ENCODE measurements around the gene C6orf132.

C6orf132 gene

DNA sequence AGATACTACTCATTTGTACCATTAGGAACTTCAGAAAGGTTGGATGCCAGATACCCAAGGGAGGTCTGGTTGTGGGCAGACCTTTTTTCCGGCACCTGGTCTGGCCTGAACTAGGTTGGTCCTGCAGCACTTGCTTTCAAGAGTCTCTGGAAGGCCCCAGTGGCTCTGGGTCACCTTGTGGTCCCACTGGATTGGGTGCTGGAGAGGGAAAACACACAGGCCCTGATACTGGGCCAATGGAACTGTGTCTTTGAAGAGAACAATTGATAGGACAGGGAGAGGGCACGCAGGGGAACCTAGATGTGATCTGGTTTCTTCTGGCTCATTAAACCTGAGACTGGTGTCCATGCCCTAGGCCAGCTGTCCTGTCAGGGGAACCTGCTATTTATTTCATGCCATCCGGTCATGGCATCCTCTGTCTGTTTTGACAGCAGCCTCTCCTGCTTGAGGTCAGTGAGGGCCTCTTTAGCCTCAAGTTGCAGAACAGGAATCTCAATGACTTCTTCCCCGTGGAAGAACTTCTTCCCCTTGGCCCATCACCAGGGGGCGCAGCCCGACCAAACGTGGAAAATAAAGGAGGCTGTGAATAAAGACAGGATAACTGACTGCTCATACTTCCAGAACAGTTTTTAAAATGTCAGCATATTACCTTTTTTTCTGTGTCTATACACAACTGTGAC is 67.1 kb downstream of the C6orf132 start:
- peak; percentile 30 to 50 for DNase-seq (ENCODE audit: low read depth in 2 of 2)

GRCh38 chr6:42073287-42073686 is 69.1 kb downstream of the C6orf132 start:
- DNase-seq (ENCODE audit: low read depth in 2 of 2) = no peak

DNA sequence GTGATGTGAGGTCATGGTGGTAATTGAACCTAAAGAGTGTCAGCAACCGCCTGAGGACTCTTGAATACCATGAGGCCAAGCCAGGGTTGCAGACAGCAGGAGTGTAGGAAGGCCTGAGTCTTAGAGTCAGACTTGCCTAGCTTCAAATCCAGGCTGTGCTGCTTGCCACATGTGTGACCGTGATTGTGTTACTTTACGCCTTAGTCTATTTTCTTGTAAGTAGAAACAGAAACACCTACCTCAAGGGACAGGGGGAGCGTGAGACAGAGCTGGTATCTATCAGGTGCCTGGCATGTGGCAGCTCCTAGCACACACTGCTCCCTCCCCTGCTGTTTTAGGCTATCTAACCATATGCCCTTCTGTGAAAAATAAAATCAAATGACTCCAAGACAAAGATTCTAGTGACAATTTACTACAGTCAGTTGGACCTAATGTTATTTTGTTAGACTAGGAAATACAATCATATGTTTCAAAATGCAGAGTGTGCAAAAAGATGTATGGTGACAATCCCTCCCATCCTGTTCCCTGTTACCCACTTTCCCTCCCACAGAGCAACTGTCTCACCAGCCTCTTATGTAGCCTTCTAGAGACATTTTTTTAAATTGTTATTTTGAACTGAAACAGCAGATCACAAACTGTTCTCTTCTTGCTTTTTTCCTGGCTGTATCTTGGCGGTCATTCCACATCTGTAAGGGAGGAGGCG is 70.4 kb downstream of the C6orf132 start:
- DNase-seq (ENCODE audit: low read depth in 2 of 2) = no peak

GRCh38 chr6:42068872-42069522 is 73.4 kb downstream of the C6orf132 start:
- DNase-seq (ENCODE audit: low read depth in 2 of 2) = no peak

GRCh38 chr6:42068173-42068572 is 74.2 kb downstream of the C6orf132 start:
- no peak for DNase-seq (ENCODE audit: low read depth in 2 of 2)

GRCh38 chr6:42066156-42066675 is 76.2 kb downstream of the C6orf132 start:
- no peak for DNase-seq (ENCODE audit: low read depth in 2 of 2)

DNA sequence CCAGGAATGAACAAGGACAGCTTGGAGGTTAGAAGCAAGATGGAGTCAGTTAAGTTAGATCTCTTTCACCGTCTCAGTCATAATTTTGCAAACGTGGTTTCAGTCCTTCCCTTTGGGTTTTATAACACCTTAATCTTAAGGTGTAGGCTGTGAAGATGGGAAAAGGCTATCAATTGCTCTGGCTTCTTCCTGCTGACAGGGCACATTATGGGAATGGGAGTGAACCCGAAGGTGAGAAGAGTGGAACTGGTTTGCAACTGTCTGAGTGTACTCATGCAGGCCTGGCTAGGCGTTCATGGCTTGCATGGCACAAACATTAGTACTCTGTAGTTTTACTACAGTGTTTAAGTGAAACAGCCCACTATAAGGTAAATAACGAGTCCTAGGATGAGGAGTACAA is 82.7 kb downstream of the C6orf132 start:
- no peak for DNase-seq (ENCODE audit: low read depth in 2 of 2)

DNA sequence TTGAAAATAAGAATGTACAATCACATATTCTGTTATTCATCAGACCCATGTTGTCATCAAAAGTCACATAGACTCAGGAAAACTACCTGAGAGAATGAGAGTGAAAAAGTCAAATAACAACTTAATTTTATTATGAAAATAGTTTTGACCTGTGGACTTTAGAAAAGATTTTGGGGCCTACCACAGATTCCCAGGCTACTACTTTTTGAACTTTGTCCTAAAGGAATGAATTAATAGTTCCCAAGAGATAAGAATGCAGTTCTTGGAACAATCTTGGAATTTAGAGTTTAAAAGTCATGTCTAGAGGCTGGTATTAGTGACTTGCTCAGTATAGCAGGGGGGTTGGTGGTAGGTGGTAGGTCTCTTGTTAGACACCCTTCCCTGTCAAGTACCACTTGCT is 88.8 kb downstream of the C6orf132 start:
- no peak for DNase-seq (ENCODE audit: low read depth in 2 of 2)

DNA sequence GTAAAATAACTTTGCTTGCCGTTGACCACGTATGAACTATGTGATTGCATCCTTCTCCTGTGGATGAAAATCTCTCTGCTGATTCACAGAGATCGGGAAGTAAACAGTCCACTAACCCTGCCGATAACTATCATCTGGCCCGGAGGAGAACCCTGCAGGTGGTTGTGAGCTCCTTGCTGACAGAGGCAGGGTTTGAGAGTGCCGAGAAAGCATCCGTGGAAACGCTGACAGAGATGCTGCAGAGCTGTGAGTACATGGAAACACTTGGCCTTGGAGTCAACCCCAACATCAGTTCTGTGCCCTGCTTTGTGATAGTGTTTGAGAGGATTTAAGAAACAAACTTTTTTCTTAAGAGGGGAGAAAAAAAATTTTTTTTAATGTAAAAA is 91.2 kb downstream of the C6orf132 start:
- no peak for DNase-seq (ENCODE audit: low read depth in 2 of 2)

Data from stimulated activated CD4-positive, alpha-beta T cell treated with anti-CD3 and anti-CD28 coated beads, Interleukin-15, amount 100 ng/mL, for 48 hours (primary cell).